H9 (cell line): Measurements from ENCODE around the gene PDE8A. TPM values are rescaled to one million over a fixed set of nuclear protein-coding genes. Genes with fewer than 3 reads are reported as not detected.
A peak's percentile ranks its signal among the peaks of the same experiment; 100 is the strongest.

Source experiments
- DNase-seq: peaks from one replicate; pipeline ENCODE4 v3.0.0-alpha.2; 2017
- H2AFZ ChIP-seq: one replicate; pipeline ENCODE4 v1.6.1; 2013; ENCODE audit warnings: mild to moderate bottlenecking, low read length, control low read depth, moderate library complexity
- H2AK5ac ChIP-seq: 2 replicates; pipeline ENCODE4 v1.6.1; 2013; ENCODE audit warnings: low read length, control low read depth, mixed read lengths; ENCODE audit not compliant: insufficient read length
- H2BK120ac ChIP-seq: one replicate; pipeline ENCODE4 v1.6.1; 2013; ENCODE audit warnings: low read depth, mild to moderate bottlenecking, low read length, control low read depth, inconsistent platforms; ENCODE audit not compliant: poor library complexity, severe bottlenecking
- H2BK12ac ChIP-seq: 2 replicates; pipeline ENCODE4 v1.6.1; 2013; ENCODE audit warnings: low read length, control low read depth, mixed read lengths, low read depth; ENCODE audit not compliant: insufficient read length
- H2BK15ac ChIP-seq: 2 replicates; pipeline ENCODE4 v1.6.1; 2013; ENCODE audit warnings: low read depth, low read length, control low read depth
- H2BK20ac ChIP-seq: one replicate; pipeline ENCODE4 v1.6.1; 2013; ENCODE audit warnings: low read depth, mild to moderate bottlenecking, low read length, control low read depth, inconsistent platforms; ENCODE audit not compliant: poor library complexity, severe bottlenecking
- H2BK5ac ChIP-seq: 2 replicates; pipeline ENCODE4 v1.6.1; 2013; ENCODE audit warnings: low read length, control low read depth, mixed read lengths; ENCODE audit not compliant: insufficient read length
- H3K14ac ChIP-seq: 2 replicates; pipeline ENCODE4 v1.6.1; 2013; ENCODE audit warnings: low read length, control low read depth; ENCODE audit not compliant: insufficient read depth
- H3K18ac ChIP-seq: 2 replicates; pipeline ENCODE4 v1.6.1; 2013; ENCODE audit warnings: low read depth, mild to moderate bottlenecking, mixed read lengths, low read length, control low read depth; ENCODE audit not compliant: insufficient read length
- H3K23ac ChIP-seq: 2 replicates; pipeline ENCODE4 v1.6.1; 2013; ENCODE audit warnings: low read length, control low read depth, mixed read lengths, low read depth; ENCODE audit not compliant: insufficient read length
- H3K23me2 ChIP-seq: 2 replicates; pipeline ENCODE4 v1.6.1; 2013; ENCODE audit warnings: low read depth, mild to moderate bottlenecking, mixed read lengths, low read length, control low read depth; ENCODE audit not compliant: insufficient read length, poor library complexity, severe bottlenecking
- H3K27ac ChIP-seq: 2 replicates; pipeline ENCODE4 v1.5.1; 2013; ENCODE audit warnings: low read length, control low read depth, mixed read lengths, low read depth; ENCODE audit not compliant: insufficient read length
- H3K27me3 ChIP-seq: 2 replicates; pipeline ENCODE4 v1.6.1; 2013; ENCODE audit warnings: low read length, control low read depth, inconsistent platforms; ENCODE audit not compliant: insufficient read depth
- H3K4ac ChIP-seq: 2 replicates; pipeline ENCODE4 v1.6.1; 2013; ENCODE audit warnings: low read depth, mild to moderate bottlenecking, control low read depth, inconsistent platforms, low read length, moderate library complexity
- H3K4me1 ChIP-seq: 2 replicates; pipeline ENCODE4 v1.6.1; 2013; ENCODE audit warnings: low read length, control low read depth, inconsistent platforms; ENCODE audit not compliant: insufficient read depth
- H3K4me2 ChIP-seq: 2 replicates; pipeline ENCODE4 v1.6.1; 2013; ENCODE audit warnings: low read length, control low read depth, mixed read lengths; ENCODE audit not compliant: insufficient read length, insufficient read depth
- H3K56ac ChIP-seq: 2 replicates; pipeline ENCODE4 v1.6.1; 2013; ENCODE audit warnings: low read depth, mild to moderate bottlenecking, mixed read lengths, low read length, control low read depth; ENCODE audit not compliant: insufficient read length
- H3K79me1 ChIP-seq: 2 replicates; pipeline ENCODE4 v1.6.1; 2013; ENCODE audit warnings: low read depth, mild to moderate bottlenecking, moderate library complexity, low read length, control low read depth, inconsistent platforms; ENCODE audit not compliant: insufficient read depth, poor library complexity, severe bottlenecking
- H3K79me2 ChIP-seq: 2 replicates; pipeline ENCODE4 v1.6.1; 2013; ENCODE audit warnings: low read length, control low read depth, inconsistent platforms; ENCODE audit not compliant: insufficient read depth
- H3K9ac ChIP-seq: 2 replicates; pipeline ENCODE4 v1.6.1; 2013; ENCODE audit warnings: low read length, control low read depth, mixed read lengths; ENCODE audit not compliant: insufficient read length; ENCODE audit errors: extremely low read depth
- H3K9me3 ChIP-seq: one replicate; pipeline ENCODE4 v1.6.1; 2013; ENCODE audit warnings: low read depth, low read length, inconsistent platforms; ENCODE audit not compliant: control insufficient read depth
- H3T11ph ChIP-seq: one replicate; pipeline ENCODE4 v1.6.1; 2013; ENCODE audit warnings: mild to moderate bottlenecking, low read length, control low read depth, inconsistent platforms
- H4K20me1 ChIP-seq: one replicate; pipeline ENCODE4 v1.6.1; 2013; ENCODE audit not compliant: control insufficient read depth, insufficient read length, insufficient read depth
- H4K5ac ChIP-seq: 2 replicates; pipeline ENCODE4 v1.6.1; 2013; ENCODE audit warnings: low read depth, mild to moderate bottlenecking, mixed read lengths, low read length, control low read depth; ENCODE audit not compliant: insufficient read length
- H4K8ac ChIP-seq: replicated peaks from 2 replicates; pipeline ENCODE4 v1.6.1; 2013; ENCODE audit warnings: low read length, control low read depth, mixed read lengths, low read depth; ENCODE audit not compliant: insufficient read length
- H4K91ac ChIP-seq: 2 replicates; pipeline ENCODE4 v1.6.1; 2013; ENCODE audit warnings: low read depth, mild to moderate bottlenecking, moderate library complexity, mixed read lengths, low read length, control low read depth; ENCODE audit not compliant: insufficient read length
- H3K27ac Mint-ChIP-seq, 3 experiments: 2 replicates in 2 of 3; 3 replicates in 1 of 3; pipeline ENCODE4 v1.8.0; 2020 to 2021; ENCODE audit warnings: mixed read lengths in 3 of 3, mild to moderate bottlenecking in 1 of 3, moderate library complexity in 1 of 3
- H3K27me3 Mint-ChIP-seq: 2 replicates; pipeline ENCODE4 v1.8.0; 2021; ENCODE audit warnings: low read depth, mild to moderate bottlenecking, moderate library complexity, mixed read lengths
- H3K36me3 Mint-ChIP-seq, 3 experiments: 2 replicates in 2 of 3; 3 replicates in 1 of 3; pipeline ENCODE4 v1.8.0; 2020 to 2021; ENCODE audit warnings: low read depth in 3 of 3, mixed read lengths in 3 of 3; ENCODE audit not compliant: insufficient read depth in 1 of 3
- H3K4me1 Mint-ChIP-seq, 2 experiments: 2 replicates each; pipeline ENCODE4 v1.8.0; 2020; ENCODE audit warnings: mixed read lengths in 2 of 2
- H3K4me3 Mint-ChIP-seq, 2 experiments: 2 replicates in 1 of 2; 3 replicates in 1 of 2; pipeline ENCODE4 v1.8.0; 2020 to 2021; ENCODE audit warnings: mild to moderate bottlenecking in 2 of 2, mixed read lengths in 2 of 2, moderate library complexity in 1 of 2
- H3K9me3 Mint-ChIP-seq, 2 experiments: 2 replicates in 1 of 2; 3 replicates in 1 of 2; pipeline ENCODE4 v1.8.0; 2020; ENCODE audit warnings: mild to moderate bottlenecking in 2 of 2, mixed read lengths in 2 of 2, moderate library complexity in 1 of 2
- WGBS: extraction: QIAGEN DNeasy Blood & Tissue Kit; methylation state at CpG from one replicate; pipeline ENCODE4 v1.1.7; 2013; ENCODE audit warnings: missing lambda C conversion rate, low lambda C conversion rate, mixed read lengths; ENCODE audit not compliant: insufficient read length; ENCODE audit errors: extremely low coverage; 5-methylcytosine and 5-hydroxymethylcytosine counted together
- total RNA-seq: library from RNA; stranded (reverse); gene quantifications from 2 replicates; pipeline ENCODE4 v1.2.1, GENCODE V29; 2021
- TF ChIP-seq, protein P1 (sequence below): fragments of 200-600 bp; sonication (generic); conservative IDR thresholded peaks from 3 replicates; pipeline ENCODE4 v1.8.0; 2021; ENCODE audit warnings: antibody characterized with exemption, mild to moderate bottlenecking

Gene PDE8A
- total RNA-seq, 1 experiment from 2014 or later, result 9.3 TPM

DNA sequence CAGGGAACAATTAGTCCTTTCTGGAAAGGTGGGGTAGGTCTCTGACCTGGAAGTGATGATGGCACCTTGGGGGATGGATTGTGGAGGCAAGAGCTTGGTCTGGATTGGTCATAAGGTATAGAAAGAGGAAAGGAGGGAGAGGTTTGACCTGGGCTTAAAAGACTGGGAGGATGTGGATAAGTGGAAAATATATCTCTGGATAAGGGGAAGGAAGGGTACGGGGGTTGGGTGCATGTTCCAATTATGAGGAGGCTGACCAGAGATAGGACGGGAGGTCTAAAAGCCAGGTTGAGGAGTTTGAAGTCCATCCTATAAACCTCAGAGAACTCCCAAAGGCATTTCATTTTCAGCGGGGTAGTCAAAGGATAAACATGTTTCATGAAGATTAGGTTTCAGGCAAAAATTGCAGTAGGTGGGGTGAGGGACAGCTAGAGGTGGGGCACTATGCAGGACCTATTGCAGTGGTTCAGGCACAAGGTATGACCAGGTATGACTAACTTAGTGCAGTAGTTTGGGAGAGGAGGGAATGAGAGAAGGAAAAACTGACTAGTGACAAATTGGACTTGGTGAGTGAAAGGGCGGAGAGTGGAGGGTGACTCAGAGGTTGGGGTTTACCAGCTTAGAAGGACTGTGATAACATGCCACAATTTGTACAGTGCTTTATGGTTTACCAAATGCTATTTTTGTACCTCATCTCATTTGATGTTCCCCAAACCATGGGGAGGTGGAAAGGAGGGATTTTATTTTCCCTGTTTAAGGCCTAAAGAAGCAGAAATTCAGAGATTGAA lies 10.7 kb downstream of the PDE8A start:
- Histone ChIP-seq H3K4ac (no peak overlapping the region), H3K9me3 (no peaks in the 10 kb centered on the region), H2BK15ac (no peak overlapping the region), H3K27ac (no peak overlapping the region), H3K18ac (no peak overlapping the region), H2AFZ (no peak overlapping the region), H3T11ph (no peak overlapping the region), H3K27me3 (no peaks in the 10 kb centered on the region), H2BK5ac (no peak overlapping the region), H4K20me1 (no peaks in the 10 kb centered on the region), H3K14ac (no peak overlapping the region), H2AK5ac (no peak overlapping the region), H3K79me1 (no peaks in the 10 kb centered on the region), H2BK20ac (no peak overlapping the region), H3K23ac (no peak overlapping the region), H3K23me2 (no peaks in the 10 kb centered on the region), H2BK12ac (no peak overlapping the region), H3K4me1 (no peaks in the 10 kb centered on the region), H3K56ac (no peak overlapping the region), H4K8ac (no peak overlapping the region), H4K91ac (no peak overlapping the region), H3K4me2 (no peak overlapping the region), H2BK120ac (no peak overlapping the region), H4K5ac (peak overlapping the region; percentile 72), H3K9ac (no peak overlapping the region), H3K79me2 (no peaks in the 10 kb centered on the region)
- peak overlapping the region in 1 of 3 experiments; percentile 1; a peak in 1 of 7 replicates for H3K27ac Mint-ChIP-seq
- WGBS, result no CpG with 5 or more reads among the region's 4 CpGs
- no peak for DNase-seq
- no peaks in the 10 kb centered on the region for H3K27me3 Mint-ChIP-seq
- H3K36me3 Mint-ChIP-seq, result no peaks in the 10 kb centered on the region
- H3K4me1 Mint-ChIP-seq, result peaks cover 3 to 6% of the 10 kb centered on the region in 2 experiments
- no peaks in the 10 kb centered on the region for H3K9me3 Mint-ChIP-seq
- TF ChIP-seq, protein P1, sequence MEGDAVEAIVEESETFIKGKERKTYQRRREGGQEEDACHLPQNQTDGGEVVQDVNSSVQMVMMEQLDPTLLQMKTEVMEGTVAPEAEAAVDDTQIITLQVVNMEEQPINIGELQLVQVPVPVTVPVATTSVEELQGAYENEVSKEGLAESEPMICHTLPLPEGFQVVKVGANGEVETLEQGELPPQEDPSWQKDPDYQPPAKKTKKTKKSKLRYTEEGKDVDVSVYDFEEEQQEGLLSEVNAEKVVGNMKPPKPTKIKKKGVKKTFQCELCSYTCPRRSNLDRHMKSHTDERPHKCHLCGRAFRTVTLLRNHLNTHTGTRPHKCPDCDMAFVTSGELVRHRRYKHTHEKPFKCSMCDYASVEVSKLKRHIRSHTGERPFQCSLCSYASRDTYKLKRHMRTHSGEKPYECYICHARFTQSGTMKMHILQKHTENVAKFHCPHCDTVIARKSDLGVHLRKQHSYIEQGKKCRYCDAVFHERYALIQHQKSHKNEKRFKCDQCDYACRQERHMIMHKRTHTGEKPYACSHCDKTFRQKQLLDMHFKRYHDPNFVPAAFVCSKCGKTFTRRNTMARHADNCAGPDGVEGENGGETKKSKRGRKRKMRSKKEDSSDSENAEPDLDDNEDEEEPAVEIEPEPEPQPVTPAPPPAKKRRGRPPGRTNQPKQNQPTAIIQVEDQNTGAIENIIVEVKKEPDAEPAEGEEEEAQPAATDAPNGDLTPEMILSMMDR, result no peak
- H3K4me3 Mint-ChIP-seq, result no peak overlapping the region
